ENCODE results near the gene CACNA1H. TPM values are rescaled to one million over a fixed set of nuclear protein-coding genes. Genes with fewer than 3 reads are reported as not detected.

CACNA1H gene
- total RNA-seq, 1 experiment from 2014 or later = 24.3 TPM

DNA sequence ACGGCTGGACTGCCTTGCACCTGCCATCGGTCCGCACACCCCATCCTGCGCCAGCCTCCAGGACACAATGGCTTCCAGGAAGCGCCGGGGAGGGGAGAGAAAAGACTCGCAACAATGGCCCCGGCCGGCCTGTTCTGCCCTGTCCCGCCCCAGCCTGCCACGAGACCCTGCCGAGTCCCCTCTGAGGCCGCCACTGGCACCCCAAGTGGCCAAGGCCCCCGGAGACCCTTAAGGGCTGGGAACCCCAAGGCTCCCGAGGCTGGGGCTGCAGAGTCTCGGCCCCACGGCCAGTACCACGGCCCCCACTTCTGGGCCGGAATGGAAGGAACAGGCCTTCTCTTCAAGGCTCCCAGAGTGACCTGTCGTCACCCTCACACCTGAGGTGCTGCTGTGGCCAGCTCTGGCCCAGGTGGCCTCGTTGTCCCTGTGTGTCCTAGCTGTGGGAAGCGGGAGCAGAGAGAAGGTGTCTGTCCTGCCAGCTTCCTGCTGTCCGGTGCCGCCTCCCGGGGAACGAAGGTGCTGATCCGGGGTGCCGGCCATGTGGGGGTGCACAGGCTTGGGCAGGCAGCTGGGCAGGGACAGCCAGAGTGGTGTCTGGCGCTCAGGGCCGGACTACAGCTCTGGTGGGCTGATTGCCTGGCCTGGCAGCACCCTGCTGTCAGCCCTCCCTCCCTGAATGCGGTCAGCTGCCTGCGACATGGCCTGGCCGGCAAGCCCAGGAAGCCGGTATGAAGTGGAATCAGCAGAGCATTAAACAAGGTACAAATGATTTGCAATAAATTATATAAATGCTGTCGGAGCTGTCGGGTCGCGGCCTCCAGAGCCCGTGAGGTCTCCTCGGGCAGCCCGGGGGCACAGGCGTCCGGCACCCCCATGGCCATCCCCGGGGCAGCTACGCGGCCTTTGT is 8.2 kb upstream of the CACNA1H start:
- Histone ChIP-seq H3K4me2 (ENCODE audit: low read length) (no peak overlapping the region), H3K9me2 (ENCODE audit: insufficient read depth) (no peaks in the 10 kb centered on the region), H3K4me1 (ENCODE audit: control insufficient read depth in 1 of 2, insufficient read depth in 2 of 2, low read length in 2 of 2) (peaks cover 0 to 2% of the 10 kb centered on the region in 2 experiments; a peak in 2 of 4 replicates), H3K9ac (ENCODE audit: low read length) (no peak overlapping the region), H3K27me3 (ENCODE audit: insufficient read depth, low read length) (no peaks in the 10 kb centered on the region), H3K4me3 (replicated peaks in 1 of 2; ENCODE audit: low read depth in 1 of 2, low read length in 2 of 2) (no peak overlapping the region), H4K20me1 (ENCODE audit: insufficient read depth) (no peaks in the 10 kb centered on the region), H2AFZ (ENCODE audit: low read depth, low read length, poor library complexity, severe bottlenecking) (no peak overlapping the region), H3K36me3 (ENCODE audit: control insufficient read depth in 1 of 2, insufficient read depth in 2 of 2, low read length in 2 of 2) (no peaks in the 10 kb centered on the region), H3K27ac (ENCODE audit: low read depth, low read length) (no peak overlapping the region), H3K9me3 (ENCODE audit: control insufficient read depth in 1 of 2, insufficient read depth in 1 of 2, low read depth in 1 of 2, low read length in 2 of 2) (peaks cover 0 to 6% of the 10 kb centered on the region in 2 experiments; a peak in 1 of 4 replicates), H3K79me2 (ENCODE audit: insufficient read depth, low read length) (no peaks in the 10 kb centered on the region)
- TF ChIP-seq POLR2AphosphoS5 (IDR thresholded peaks at IDR 0.05; ENCODE audit: low read depth, low read length) = no peak
- no peak for TF ChIP-seq MAX (IDR thresholded peaks at IDR 0.05)
- no peak for TF ChIP-seq YY1 (IDR thresholded peaks at IDR 0.05; ENCODE audit: extremely low read depth, insufficient replicate concordance, low read depth, low read length)
- no peak for TF ChIP-seq ELF1 (IDR thresholded peaks at IDR 0.05; ENCODE audit: borderline replicate concordance, low read depth)
- no peak for TF ChIP-seq CBX3 (IDR thresholded peaks at IDR 0.05; ENCODE audit: low read depth)
- TF ChIP-seq, protein P1, sequence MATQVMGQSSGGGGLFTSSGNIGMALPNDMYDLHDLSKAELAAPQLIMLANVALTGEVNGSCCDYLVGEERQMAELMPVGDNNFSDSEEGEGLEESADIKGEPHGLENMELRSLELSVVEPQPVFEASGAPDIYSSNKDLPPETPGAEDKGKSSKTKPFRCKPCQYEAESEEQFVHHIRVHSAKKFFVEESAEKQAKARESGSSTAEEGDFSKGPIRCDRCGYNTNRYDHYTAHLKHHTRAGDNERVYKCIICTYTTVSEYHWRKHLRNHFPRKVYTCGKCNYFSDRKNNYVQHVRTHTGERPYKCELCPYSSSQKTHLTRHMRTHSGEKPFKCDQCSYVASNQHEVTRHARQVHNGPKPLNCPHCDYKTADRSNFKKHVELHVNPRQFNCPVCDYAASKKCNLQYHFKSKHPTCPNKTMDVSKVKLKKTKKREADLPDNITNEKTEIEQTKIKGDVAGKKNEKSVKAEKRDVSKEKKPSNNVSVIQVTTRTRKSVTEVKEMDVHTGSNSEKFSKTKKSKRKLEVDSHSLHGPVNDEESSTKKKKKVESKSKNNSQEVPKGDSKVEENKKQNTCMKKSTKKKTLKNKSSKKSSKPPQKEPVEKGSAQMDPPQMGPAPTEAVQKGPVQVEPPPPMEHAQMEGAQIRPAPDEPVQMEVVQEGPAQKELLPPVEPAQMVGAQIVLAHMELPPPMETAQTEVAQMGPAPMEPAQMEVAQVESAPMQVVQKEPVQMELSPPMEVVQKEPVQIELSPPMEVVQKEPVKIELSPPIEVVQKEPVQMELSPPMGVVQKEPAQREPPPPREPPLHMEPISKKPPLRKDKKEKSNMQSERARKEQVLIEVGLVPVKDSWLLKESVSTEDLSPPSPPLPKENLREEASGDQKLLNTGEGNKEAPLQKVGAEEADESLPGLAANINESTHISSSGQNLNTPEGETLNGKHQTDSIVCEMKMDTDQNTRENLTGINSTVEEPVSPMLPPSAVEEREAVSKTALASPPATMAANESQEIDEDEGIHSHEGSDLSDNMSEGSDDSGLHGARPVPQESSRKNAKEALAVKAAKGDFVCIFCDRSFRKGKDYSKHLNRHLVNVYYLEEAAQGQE (IDR thresholded peaks at IDR 0.05; ENCODE audit: low read depth) = no peak
- no peak for TF ChIP-seq SRF (IDR thresholded peaks at IDR 0.05; ENCODE audit: low read depth)
- no peak for TF ChIP-seq RAD21 (IDR thresholded peaks at IDR 0.05; ENCODE audit: low read depth)
- no peak for TF ChIP-seq FOSL1 (IDR thresholded peaks at IDR 0.05; ENCODE audit: low read depth)
- TF ChIP-seq ATF3 (IDR thresholded peaks at IDR 0.05) = no peak
- RAD21 ChIA-PET (ENCODE audit: low non-redundant PET in 1 of 2, low total read pairs in 2 of 2, uncharacterized antibody in 2 of 2, unreplicated experiment in 2 of 2) = no interaction called here
- POLR2A ChIA-PET = no interaction called here
- DNase-seq (ENCODE audit: low read depth, low spot score) (no peak), ATAC-seq (no peak)
- CTCF ChIA-PET = no interaction called here
- no TSS peak for BruUV-seq (replicated peaks)
- intact Hi-C loops (cut with micrococcal nuclease) = no loop called here
